Measurements from ENCODE around the gene PRR18.

Gene PRR18

GRCh38 chr6:166289207-166290060 is 18.8 kb downstream of the PRR18 start:
- Histone ChIP-seq H3K27me3 (ENCODE audit: control insufficient read depth in 2 of 2, insufficient read depth in 2 of 2, low read length in 2 of 2) (peaks cover 0 to 7% of the 10 kb centered on the region in 2 donors), H3K27ac (ENCODE audit: low read depth in 2 of 2, low read length in 2 of 2) (no peak overlapping the region), H3K4me3 (ENCODE audit: low read length in 2 of 2) (no peak overlapping the region), H3K4me1 (ENCODE audit: control insufficient read depth in 2 of 2, insufficient read depth in 2 of 2, low read length in 2 of 2) (no peaks in the 10 kb centered on the region), H3K36me3 (ENCODE audit: control insufficient read depth in 2 of 2, insufficient read depth in 2 of 2, low read length in 2 of 2) (no peaks in the 10 kb centered on the region), H3K9ac (ENCODE audit: low read depth in 1 of 2, low read length in 2 of 2) (no peak overlapping the region), H3K9me3 (ENCODE audit: control insufficient read depth in 2 of 2, low read length in 2 of 2) (no peaks in the 10 kb centered on the region)

- no peaks in the 10 kb centered on the region for H3K4me1 ChIP-seq (ENCODE audit: control insufficient read depth in 2 of 2, insufficient read depth in 2 of 2, low read length in 2 of 2)
Measured at GRCh38 chr6:166286839-166287271, 21.3 kb downstream of the PRR18 start.

GRCh38 chr6:166285233-166285632 is 23.0 kb downstream of the PRR18 start:
- Histone ChIP-seq H3K9me3 (ENCODE audit: control insufficient read depth in 2 of 2, low read length in 2 of 2) (no peaks in the 10 kb centered on the region), H3K4me3 (ENCODE audit: low read length in 2 of 2) (no peak overlapping the region), H3K27ac (ENCODE audit: low read depth in 2 of 2, low read length in 2 of 2) (no peak overlapping the region), H3K27me3 (ENCODE audit: control insufficient read depth in 2 of 2, insufficient read depth in 2 of 2, low read length in 2 of 2) (peaks cover 9 to 10% of the 10 kb centered on the region in 2 donors), H3K9ac (ENCODE audit: low read depth in 1 of 2, low read length in 2 of 2) (no peak overlapping the region), H3K4me1 (ENCODE audit: control insufficient read depth in 2 of 2, insufficient read depth in 2 of 2, low read length in 2 of 2) (no peaks in the 10 kb centered on the region), H3K36me3 (ENCODE audit: control insufficient read depth in 2 of 2, insufficient read depth in 2 of 2, low read length in 2 of 2) (no peaks in the 10 kb centered on the region)

More at GRCh38 chr6:166286839-166287271, 21.3 kb downstream of the PRR18 start:
- no peak overlapping the region for H3K4me3 ChIP-seq (ENCODE audit: low read length in 2 of 2)
- peaks cover 5 to 9% of the 10 kb centered on the region in 2 donors for H3K27me3 ChIP-seq (ENCODE audit: control insufficient read depth in 2 of 2, insufficient read depth in 2 of 2, low read length in 2 of 2)
- no peak overlapping the region for H3K27ac ChIP-seq (ENCODE audit: low read depth in 2 of 2, low read length in 2 of 2)
- no peaks in the 10 kb centered on the region for H3K36me3 ChIP-seq (ENCODE audit: control insufficient read depth in 2 of 2, insufficient read depth in 2 of 2, low read length in 2 of 2)
- H3K9ac ChIP-seq (ENCODE audit: low read depth in 1 of 2, low read length in 2 of 2) = no peak overlapping the region
- no peaks in the 10 kb centered on the region for H3K9me3 ChIP-seq (ENCODE audit: control insufficient read depth in 2 of 2, low read length in 2 of 2)

GRCh38 chr6:166284640-166285039 is 23.6 kb downstream of the PRR18 start:
- H3K4me3 ChIP-seq (ENCODE audit: low read length in 2 of 2) = no peak overlapping the region
- no peak overlapping the region for H3K27ac ChIP-seq (ENCODE audit: low read depth in 2 of 2, low read length in 2 of 2)
- H3K9me3 ChIP-seq (ENCODE audit: control insufficient read depth in 2 of 2, low read length in 2 of 2) = no peaks in the 10 kb centered on the region
- H3K36me3 ChIP-seq (ENCODE audit: control insufficient read depth in 2 of 2, insufficient read depth in 2 of 2, low read length in 2 of 2) = no peaks in the 10 kb centered on the region
- H3K9ac ChIP-seq (ENCODE audit: low read depth in 1 of 2, low read length in 2 of 2) = no peak overlapping the region
- H3K4me1 ChIP-seq (ENCODE audit: control insufficient read depth in 2 of 2, insufficient read depth in 2 of 2, low read length in 2 of 2) = no peaks in the 10 kb centered on the region
- peaks cover 9 to 11% of the 10 kb centered on the region in 2 donors for H3K27me3 ChIP-seq (ENCODE audit: control insufficient read depth in 2 of 2, insufficient read depth in 2 of 2, low read length in 2 of 2)

GRCh38 chr6:166282394-166283032 is 25.7 kb downstream of the PRR18 start:
- H3K36me3 ChIP-seq (ENCODE audit: control insufficient read depth in 2 of 2, insufficient read depth in 2 of 2, low read length in 2 of 2) = no peaks in the 10 kb centered on the region

GRCh38 chr6:166281104-166281503 is 27.1 kb downstream of the PRR18 start:
- Histone ChIP-seq H3K27me3 (ENCODE audit: control insufficient read depth in 2 of 2, insufficient read depth in 2 of 2, low read length in 2 of 2) (peaks cover 11 to 12% of the 10 kb centered on the region in 2 donors), H3K9me3 (ENCODE audit: control insufficient read depth in 2 of 2, low read length in 2 of 2) (no peaks in the 10 kb centered on the region), H3K9ac (ENCODE audit: low read depth in 1 of 2, low read length in 2 of 2) (no peak overlapping the region), H3K4me3 (ENCODE audit: low read length in 2 of 2) (no peak overlapping the region), H3K36me3 (ENCODE audit: control insufficient read depth in 2 of 2, insufficient read depth in 2 of 2, low read length in 2 of 2) (no peaks in the 10 kb centered on the region), H3K4me1 (ENCODE audit: control insufficient read depth in 2 of 2, insufficient read depth in 2 of 2, low read length in 2 of 2) (no peaks in the 10 kb centered on the region), H3K27ac (ENCODE audit: low read depth in 2 of 2, low read length in 2 of 2) (no peak overlapping the region)

More at GRCh38 chr6:166282394-166283032, 25.7 kb downstream of the PRR18 start:
- Histone ChIP-seq H3K27ac (ENCODE audit: low read depth in 2 of 2, low read length in 2 of 2) (no peak overlapping the region), H3K27me3 (ENCODE audit: control insufficient read depth in 2 of 2, insufficient read depth in 2 of 2, low read length in 2 of 2) (peaks cover 9 to 11% of the 10 kb centered on the region in 2 donors), H3K9ac (ENCODE audit: low read depth in 1 of 2, low read length in 2 of 2) (no peak overlapping the region), H3K4me3 (ENCODE audit: low read length in 2 of 2) (no peak overlapping the region), H3K9me3 (ENCODE audit: control insufficient read depth in 2 of 2, low read length in 2 of 2) (no peaks in the 10 kb centered on the region), H3K4me1 (ENCODE audit: control insufficient read depth in 2 of 2, insufficient read depth in 2 of 2, low read length in 2 of 2) (no peaks in the 10 kb centered on the region)

- no peaks in the 10 kb centered on the region for H3K9me3 ChIP-seq (ENCODE audit: control insufficient read depth in 2 of 2, low read length in 2 of 2)
- no peak overlapping the region for H3K27ac ChIP-seq (ENCODE audit: low read depth in 2 of 2, low read length in 2 of 2)
- no peaks in the 10 kb centered on the region for H3K4me1 ChIP-seq (ENCODE audit: control insufficient read depth in 2 of 2, insufficient read depth in 2 of 2, low read length in 2 of 2)
- no peaks in the 10 kb centered on the region for H3K36me3 ChIP-seq (ENCODE audit: control insufficient read depth in 2 of 2, insufficient read depth in 2 of 2, low read length in 2 of 2)
- peaks cover 7 to 11% of the 10 kb centered on the region in 2 donors for H3K27me3 ChIP-seq (ENCODE audit: control insufficient read depth in 2 of 2, insufficient read depth in 2 of 2, low read length in 2 of 2)
- no peak overlapping the region for H3K9ac ChIP-seq (ENCODE audit: low read depth in 1 of 2, low read length in 2 of 2)
- no peak overlapping the region for H3K4me3 ChIP-seq (ENCODE audit: low read length in 2 of 2)
Measured at GRCh38 chr6:166279393-166279679, 28.9 kb downstream of the PRR18 start.

- Histone ChIP-seq H3K4me3 (ENCODE audit: low read length in 2 of 2) (no peak overlapping the region), H3K4me1 (ENCODE audit: control insufficient read depth in 2 of 2, insufficient read depth in 2 of 2, low read length in 2 of 2) (no peaks in the 10 kb centered on the region), H3K36me3 (ENCODE audit: control insufficient read depth in 2 of 2, insufficient read depth in 2 of 2, low read length in 2 of 2) (no peaks in the 10 kb centered on the region), H3K27me3 (ENCODE audit: control insufficient read depth in 2 of 2, insufficient read depth in 2 of 2, low read length in 2 of 2) (peaks cover 3 to 10% of the 10 kb centered on the region in 2 donors), H3K27ac (ENCODE audit: low read depth in 2 of 2, low read length in 2 of 2) (no peak overlapping the region), H3K9ac (ENCODE audit: low read depth in 1 of 2, low read length in 2 of 2) (no peak overlapping the region), H3K9me3 (ENCODE audit: control insufficient read depth in 2 of 2, low read length in 2 of 2) (no peaks in the 10 kb centered on the region)
Measured at GRCh38 chr6:166278579-166279392, 29.4 kb downstream of the PRR18 start.

GRCh38 chr6:166277892-166278578 is 30.2 kb downstream of the PRR18 start:
- no peak overlapping the region for H3K4me3 ChIP-seq (ENCODE audit: low read length in 2 of 2)
- H3K9me3 ChIP-seq (ENCODE audit: control insufficient read depth in 2 of 2, low read length in 2 of 2) = no peaks in the 10 kb centered on the region
- H3K4me1 ChIP-seq (ENCODE audit: control insufficient read depth in 2 of 2, insufficient read depth in 2 of 2, low read length in 2 of 2) = no peaks in the 10 kb centered on the region
- no peaks in the 10 kb centered on the region for H3K36me3 ChIP-seq (ENCODE audit: control insufficient read depth in 2 of 2, insufficient read depth in 2 of 2, low read length in 2 of 2)
- no peak overlapping the region for H3K27ac ChIP-seq (ENCODE audit: low read depth in 2 of 2, low read length in 2 of 2)
- H3K9ac ChIP-seq (ENCODE audit: low read depth in 1 of 2, low read length in 2 of 2) = no peak overlapping the region
- H3K27me3 ChIP-seq (ENCODE audit: control insufficient read depth in 2 of 2, insufficient read depth in 2 of 2, low read length in 2 of 2) = peaks cover 3 to 7% of the 10 kb centered on the region in 2 donors
